Endothelial cell of umbilical vein (primary cell): ENCODE results near the gene USP28. TPM values are rescaled to one million over a fixed set of nuclear protein-coding genes. Genes with fewer than 3 reads are reported as not detected.

ENCODE experiments used
- BruUV-seq: library from RNA; stranded (reverse); fragments of 400-500 nt; replicated peaks from 2 replicates; lab custom pipeline; 2021; lab: Mats Ljungman, UMichigan
- CTCF ChIA-PET: fragments of 300-600, 350-600 bp; sonication (Branson Sonifier 250); formaldehyde crosslinking; loops from one replicate; lab custom pipeline; 2021; ENCODE audit warnings: antibody characterized with exemption, inconsistent platforms; lab: Charles Lee
- POLR2A ChIA-PET: fragments of 300-600, 350-600 bp; sonication (Branson Sonifier 250); formaldehyde crosslinking; loops from one replicate; lab custom pipeline; 2021; ENCODE audit warnings: antibody characterized with exemption, inconsistent platforms; lab: Charles Lee
- DNase-seq: peaks from one replicate; pipeline ENCODE4 v3.0.0-alpha.2; 2011; ENCODE audit warnings: low read depth, low spot score
- FAIRE-seq: peaks from 2 replicates; lab custom pipeline; 2011; peaks lifted over from hg19 to GRCh38; lab: Jason Lieb, UNC
- H2AFZ ChIP-seq: 2 replicates; pipeline ENCODE4 v1.6.0; 2012; ENCODE audit warnings: low read depth, low read length, control low read depth, inconsistent platforms
- H3K27ac ChIP-seq: 2 replicates; pipeline ENCODE4 v1.5.1; 2011; ENCODE audit warnings: low read depth, mild to moderate bottlenecking, control low read depth, low read length, moderate library complexity; ENCODE audit not compliant: insufficient read depth
- H3K27me3 ChIP-seq, 2 experiments: 2 replicates each; pipeline versions ENCODE4 v1.6.0 to v1.6.1; 2011; ENCODE audit warnings: low read length in 2 of 2, mixed read lengths in 1 of 2; ENCODE audit not compliant: control insufficient read depth in 2 of 2, insufficient read depth in 2 of 2
- H3K36me3 ChIP-seq, 2 experiments: 2 replicates in 1 of 2; 3 replicates in 1 of 2; pipeline ENCODE4 v1.5.1; 2011; ENCODE audit warnings: low read length in 2 of 2, mild to moderate bottlenecking in 1 of 2, moderate library complexity in 1 of 2; ENCODE audit not compliant: control insufficient read depth in 2 of 2, insufficient read depth in 2 of 2; ENCODE audit errors: extremely low read depth in 1 of 2
- H3K4me1 ChIP-seq: 3 replicates; pipeline ENCODE4 v1.5.1; 2011; ENCODE audit warnings: mild to moderate bottlenecking, low read length; ENCODE audit not compliant: control insufficient read depth, insufficient read depth; ENCODE audit errors: extremely low read depth
- H3K4me2 ChIP-seq: 2 replicates; pipeline ENCODE4 v1.6.1; 2011; ENCODE audit warnings: low read length, control low read depth, mixed read lengths; ENCODE audit not compliant: insufficient read depth
- H3K4me3 ChIP-seq, 3 experiments: fragments of 200-600 bp in 1 of 3; sonication (generic), shearing (Covaris generic) in 1 of 3; replicated peaks in 1 of 3; 2 replicates each; pipeline ENCODE4 v1.5.1; 2011 to 2016; ENCODE audit warnings: control low read depth in 3 of 3, low read length in 3 of 3, mild to moderate bottlenecking in 2 of 3, inconsistent platforms in 1 of 3, low read depth in 1 of 3, moderate library complexity in 1 of 3; ENCODE audit not compliant: insufficient read depth in 1 of 3
- H3K79me2 ChIP-seq: 2 replicates; pipeline ENCODE4 v1.6.0; 2012; ENCODE audit warnings: low read length, inconsistent platforms; ENCODE audit not compliant: control insufficient read depth, insufficient read depth
- H3K9ac ChIP-seq: replicated peaks from 2 replicates; pipeline ENCODE3; 2011; ENCODE audit warnings: low read length, control low read depth; ENCODE audit not compliant: insufficient read depth; ENCODE audit errors: extremely low read depth
- H3K9me1 ChIP-seq: replicated peaks from 3 replicates; pipeline ENCODE4 v1.6.0; 2011; ENCODE audit warnings: mild to moderate bottlenecking, low read length; ENCODE audit not compliant: control insufficient read depth, insufficient read depth; ENCODE audit errors: extremely low read depth
- H3K9me3 ChIP-seq: replicated peaks from 2 replicates; pipeline ENCODE4 v1.5.1; 2012; ENCODE audit warnings: low read length, inconsistent platforms; ENCODE audit not compliant: control insufficient read depth, insufficient read depth
- H4K20me1 ChIP-seq: replicated peaks from 2 replicates; pipeline ENCODE3; 2011; ENCODE audit warnings: mild to moderate bottlenecking, low read length; ENCODE audit not compliant: control insufficient read depth, insufficient read depth; ENCODE audit errors: extremely low read depth
- CTCF ChIP-seq, 2 donors: IDR thresholded peaks; 1 replicate in 1 of 2; 2 replicates in 1 of 2; pipeline ENCODE4 v1.5.1; 2011; ENCODE audit warnings: low read length in 2 of 2, mild to moderate bottlenecking in 2 of 2, moderate library complexity in 2 of 2, control low read depth in 1 of 2, inconsistent platforms in 1 of 2, low read depth in 1 of 2; ENCODE audit not compliant: insufficient read depth in 1 of 2; ENCODE audit errors: extremely low read depth in 1 of 2
- EZH2 ChIP-seq: IDR thresholded peaks from 2 replicates; pipeline ENCODE4 v1.6.1; 2012; ENCODE audit warnings: borderline replicate concordance, low read depth, mild to moderate bottlenecking, moderate library complexity, low read length, inconsistent platforms; ENCODE audit not compliant: severe bottlenecking
- FOS ChIP-seq: IDR thresholded peaks from 2 replicates; pipeline ENCODE4 v1.6.1; 2011; ENCODE audit warnings: mild to moderate bottlenecking, low read length, moderate library complexity, borderline replicate concordance; ENCODE audit not compliant: insufficient read depth
- GATA2 ChIP-seq: IDR thresholded peaks from 2 replicates; pipeline ENCODE4 v1.7.0; 2011; ENCODE audit warnings: low read depth, mild to moderate bottlenecking, moderate library complexity, mixed read lengths, low read length; ENCODE audit not compliant: insufficient read length, insufficient read depth
- JUN ChIP-seq: IDR thresholded peaks from 2 replicates; pipeline ENCODE4 v1.6.1; 2011; ENCODE audit warnings: borderline replicate concordance, low read depth; ENCODE audit not compliant: insufficient read length, insufficient read depth
- MAX ChIP-seq: IDR thresholded peaks from 2 replicates; pipeline ENCODE4 v1.6.1; 2011; ENCODE audit not compliant: insufficient read depth, insufficient read length
- MYC ChIP-seq: IDR thresholded peaks from one replicate; pipeline ENCODE4 v1.6.1; 2011; ENCODE audit warnings: mild to moderate bottlenecking, low read depth, low read length
- POLR2A ChIP-seq: IDR thresholded peaks from 2 replicates; pipeline ENCODE4 v1.6.1; 2012; ENCODE audit warnings: low read depth, mild to moderate bottlenecking, control low read depth, low read length
- POLR2AphosphoS5 ChIP-seq: IDR thresholded peaks from 2 replicates; pipeline ENCODE4 v1.6.1; 2012; ENCODE audit warnings: low read depth, mild to moderate bottlenecking, control low read depth, low read length, moderate library complexity; ENCODE audit not compliant: insufficient read depth
- dilution Hi-C: fragments of 300-500 bp; cut with MboI; formaldehyde crosslinking; loops from one replicate; pipeline ENCODE4 v1.15.0; 2019; ENCODE audit warnings: low sequenced_read_pairs; ENCODE audit not compliant: extremely low pct_ligation_motif_present
- intact Hi-C: fragments of 100-400 bp; cut with micrococcal nuclease; formaldehyde crosslinking; loops from one replicate; pipeline ENCODE4 v1.10.0; 2022
- polyA plus RNA-seq, 4 experiments: library from polyadenylated mRNA; depleted of rRNA in 3 of 4; stranded (reverse) in 3 of 4; unstranded in 1 of 4; fragments of >200 nt; gene quantifications; 2 replicates each; pipeline versions ENCODE4 v1.2.1 to v1.2.3, GENCODE V29; 2011 to 2012; ENCODE audit warnings: missing spikeins in 1 of 4
- total RNA-seq: library from RNA; stranded (reverse); gene quantifications from 2 replicates; pipeline ENCODE4 v1.2.3, GENCODE V29; 2021

USP28 gene
- total and polyA plus RNA-seq, 2 donors (not counting 3 experiments of a cell fraction or from before 2014, with no cell fraction given): 19.2 to 29.6 TPM

GRCh38 chr11:113805640-113806039 is 69.7 kb downstream of the USP28 start:
- CTCF ChIA-PET: interaction anchor here (0.8 to 4.4 kb wide), 10 partner anchors 9 to 457 kb away, joined by 3 to 80 read pairs (median 4); partner anchors contain the start of gene ZW10
- Histone ChIP-seq H3K9ac (no peak overlapping the region), H3K27ac (no peak overlapping the region), H3K4me3 (no peak overlapping the region), H3K9me1 (no peaks in the 10 kb centered on the region), H4K20me1 (no peaks in the 10 kb centered on the region), H3K4me1 (no peaks in the 10 kb centered on the region), H3K9me3 (no peaks in the 10 kb centered on the region), H3K79me2 (no peaks in the 10 kb centered on the region), H3K4me2 (no peak overlapping the region), H2AFZ (no peak overlapping the region), H3K27me3 (no peaks in the 10 kb centered on the region), H3K36me3 (peaks cover 7 to 8% of the 10 kb centered on the region in 2 experiments)
- POLR2A ChIA-PET: no interaction called here
- DNase-seq (no peak), FAIRE-seq (no peak)
- no TSS peak for BruUV-seq
- TF ChIP-seq JUN (no peak), MYC (no peak), EZH2 (no peak), GATA2 (no peak), CTCF (IDR thresholded peaks at IDR 0.05; ENCODE audit: extremely low read depth in 1 of 2, insufficient read depth in 1 of 2, low read depth in 1 of 2, low read length in 2 of 2) (no peak), POLR2AphosphoS5 (no peak), FOS (no peak), MAX (no peak), POLR2A (no peak)
- dilution Hi-C loops (no loop called here), intact Hi-C loops (loop anchor here (1.0 to 2.0 kb wide), 3 partner anchors 69 to 457 kb away; partner anchors contain the start of gene USP28)
